NB4 (cell line): ENCODE results near the gene MLLT3.

Experiments used
- POLR2A ChIP-seq: IDR thresholded peaks from 2 replicates; pipeline ENCODE4 v1.6.1; 2011; ENCODE audit warnings: mild to moderate bottlenecking; ENCODE audit not compliant: insufficient read length; ENCODE audit errors: extremely low read depth
- TF ChIP-seq, protein P1 (sequence below): IDR thresholded peaks from one replicate; pipeline ENCODE4 v1.5.1; 2012; ENCODE audit warnings: low read depth, low read length

- no peak for TF ChIP-seq POLR2A
- TF ChIP-seq, protein P1, sequence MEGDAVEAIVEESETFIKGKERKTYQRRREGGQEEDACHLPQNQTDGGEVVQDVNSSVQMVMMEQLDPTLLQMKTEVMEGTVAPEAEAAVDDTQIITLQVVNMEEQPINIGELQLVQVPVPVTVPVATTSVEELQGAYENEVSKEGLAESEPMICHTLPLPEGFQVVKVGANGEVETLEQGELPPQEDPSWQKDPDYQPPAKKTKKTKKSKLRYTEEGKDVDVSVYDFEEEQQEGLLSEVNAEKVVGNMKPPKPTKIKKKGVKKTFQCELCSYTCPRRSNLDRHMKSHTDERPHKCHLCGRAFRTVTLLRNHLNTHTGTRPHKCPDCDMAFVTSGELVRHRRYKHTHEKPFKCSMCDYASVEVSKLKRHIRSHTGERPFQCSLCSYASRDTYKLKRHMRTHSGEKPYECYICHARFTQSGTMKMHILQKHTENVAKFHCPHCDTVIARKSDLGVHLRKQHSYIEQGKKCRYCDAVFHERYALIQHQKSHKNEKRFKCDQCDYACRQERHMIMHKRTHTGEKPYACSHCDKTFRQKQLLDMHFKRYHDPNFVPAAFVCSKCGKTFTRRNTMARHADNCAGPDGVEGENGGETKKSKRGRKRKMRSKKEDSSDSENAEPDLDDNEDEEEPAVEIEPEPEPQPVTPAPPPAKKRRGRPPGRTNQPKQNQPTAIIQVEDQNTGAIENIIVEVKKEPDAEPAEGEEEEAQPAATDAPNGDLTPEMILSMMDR, result no peak
Measured at GRCh38 chr9:20610591-20610990, 11.7 kb downstream of the MLLT3 start.
